Activated CD4-positive, alpha-beta memory T cell treated with anti-CD3 and anti-CD28 coated beads, Interleukin-2, amount 10 ng/mL, durations not matched to agents 7 days and 5 days (primary cell): Measurements from ENCODE around the gene ASS1. TPM values are rescaled to one million over a fixed set of nuclear protein-coding genes. Genes with fewer than 3 reads are reported as not detected.

ENCODE experiments used
- CTCF ChIA-PET: fragments of 350-600 bp; sonication (Branson Sonifier 250); formaldehyde crosslinking; loops from one replicate; lab custom pipeline; 2021; ENCODE audit warnings: antibody characterized with exemption, inconsistent platforms; lab: Charles Lee
- POLR2A ChIA-PET: fragments of 350-600 bp; sonication (Branson Sonifier 250); formaldehyde crosslinking; loops from one replicate; lab custom pipeline; 2021; ENCODE audit warnings: antibody characterized with exemption; lab: Charles Lee
- DNase-seq: peaks from one replicate; pipeline ENCODE4 v3.0.0-alpha.2; 2020
- H3K27ac Mint-ChIP-seq: one replicate; pipeline ENCODE4 v1.8.0; 2021; ENCODE audit warnings: mild to moderate bottlenecking, mixed read lengths
- H3K27me3 Mint-ChIP-seq: one replicate; pipeline ENCODE4 v1.8.0; 2021; ENCODE audit warnings: mixed read lengths
- H3K36me3 Mint-ChIP-seq: one replicate; pipeline ENCODE4 v1.8.0; 2021; ENCODE audit warnings: low read depth, mixed read lengths
- H3K4me1 Mint-ChIP-seq: one replicate; pipeline ENCODE4 v1.8.0; 2021; ENCODE audit warnings: mixed read lengths
- H3K4me3 Mint-ChIP-seq: one replicate; pipeline ENCODE4 v1.8.0; 2021; ENCODE audit warnings: mild to moderate bottlenecking, mixed read lengths
- H3K9me3 Mint-ChIP-seq: one replicate; pipeline ENCODE4 v1.8.0; 2021; ENCODE audit warnings: mixed read lengths
- total RNA-seq, 2 experiments: library from RNA; stranded (reverse); gene quantifications; one replicate each; pipeline ENCODE4 v1.2.3, GENCODE V29; 2021

ASS1 gene
- total RNA-seq, 2 experiments from 2014 or later: 8.6 to 10.1 TPM

GRCh38 chr9:130518943-130519799 is 74.4 kb downstream of the ASS1 start:
- H3K36me3 Mint-ChIP-seq: no peaks in the 10 kb centered on the region
- H3K27me3 Mint-ChIP-seq: peaks cover 5% of the 10 kb centered on the region
- no peaks in the 10 kb centered on the region for H3K4me1 Mint-ChIP-seq
- CTCF ChIA-PET: no interaction called here
- no peak overlapping the region for H3K4me3 Mint-ChIP-seq
- DNase-seq: no peak
- POLR2A ChIA-PET: no interaction called here
- H3K27ac Mint-ChIP-seq: no peak overlapping the region
- no peaks in the 10 kb centered on the region for H3K9me3 Mint-ChIP-seq

GRCh38 chr9:130519927-130520326 is 75.2 kb downstream of the ASS1 start:
- no peak for DNase-seq
- H3K36me3 Mint-ChIP-seq: no peaks in the 10 kb centered on the region
- no peaks in the 10 kb centered on the region for H3K9me3 Mint-ChIP-seq
- H3K4me3 Mint-ChIP-seq: no peak overlapping the region
- CTCF ChIA-PET: no interaction called here
- no peaks in the 10 kb centered on the region for H3K4me1 Mint-ChIP-seq
- no peak overlapping the region for H3K27ac Mint-ChIP-seq
- POLR2A ChIA-PET: no interaction called here
- peaks cover 5% of the 10 kb centered on the region for H3K27me3 Mint-ChIP-seq

GRCh38 chr9:130521715-130522114 is 77.0 kb downstream of the ASS1 start:
- Mint-ChIP-seq H3K27ac (no peak overlapping the region), H3K4me1 (no peaks in the 10 kb centered on the region), H3K9me3 (no peaks in the 10 kb centered on the region), H3K4me3 (no peak overlapping the region), H3K27me3 (peaks cover 5% of the 10 kb centered on the region), H3K36me3 (no peaks in the 10 kb centered on the region)
- CTCF ChIA-PET: no interaction called here
- no peak for DNase-seq
- POLR2A ChIA-PET: no interaction called here

- CTCF ChIA-PET: no interaction called here
- no peak overlapping the region for H3K27ac Mint-ChIP-seq
- H3K9me3 Mint-ChIP-seq: no peaks in the 10 kb centered on the region
Observed at GRCh38 chr9:130522233-130522808, 77.6 kb downstream of the ASS1 start.

GRCh38 chr9:130523921-130524320 is 79.2 kb downstream of the ASS1 start:
- H3K4me3 Mint-ChIP-seq: no peak overlapping the region
- H3K27ac Mint-ChIP-seq: no peak overlapping the region
- ChIA-PET POLR2A (no interaction called here), CTCF (interaction anchor here (1.5 kb wide), 1 partner anchor 28 kb away, joined by 3 read pairs; no protein-coding TSS in a partner anchor)
- H3K9me3 Mint-ChIP-seq: no peaks in the 10 kb centered on the region
- H3K27me3 Mint-ChIP-seq: no peaks in the 10 kb centered on the region
- no peaks in the 10 kb centered on the region for H3K4me1 Mint-ChIP-seq
- DNase-seq: no peak
- no peaks in the 10 kb centered on the region for H3K36me3 Mint-ChIP-seq

More at GRCh38 chr9:130522233-130522808, 77.6 kb downstream of the ASS1 start:
- DNase-seq: no peak
- no peak overlapping the region for H3K4me3 Mint-ChIP-seq
- POLR2A ChIA-PET: no interaction called here
- H3K36me3 Mint-ChIP-seq: no peaks in the 10 kb centered on the region
- H3K27me3 Mint-ChIP-seq: peaks cover 5% of the 10 kb centered on the region
- H3K4me1 Mint-ChIP-seq: no peaks in the 10 kb centered on the region

- H3K4me3 Mint-ChIP-seq: no peak overlapping the region
- DNase-seq: no peak
- no peaks in the 10 kb centered on the region for H3K9me3 Mint-ChIP-seq
- POLR2A ChIA-PET: no interaction called here
- no peaks in the 10 kb centered on the region for H3K4me1 Mint-ChIP-seq
- H3K36me3 Mint-ChIP-seq: no peaks in the 10 kb centered on the region
- CTCF ChIA-PET: no interaction called here
- no peak overlapping the region for H3K27ac Mint-ChIP-seq
- peaks cover 2% of the 10 kb centered on the region for H3K27me3 Mint-ChIP-seq
Observed at GRCh38 chr9:130526193-130526853, 81.6 kb downstream of the ASS1 start.

GRCh38 chr9:130526854-130527650 is 82.3 kb downstream of the ASS1 start:
- H3K27me3 Mint-ChIP-seq: peaks cover 2% of the 10 kb centered on the region
- H3K4me3 Mint-ChIP-seq: no peak overlapping the region
- no peak for DNase-seq
- no peak overlapping the region for H3K27ac Mint-ChIP-seq
- H3K4me1 Mint-ChIP-seq: no peaks in the 10 kb centered on the region
- POLR2A ChIA-PET: no interaction called here
- H3K9me3 Mint-ChIP-seq: no peaks in the 10 kb centered on the region
- CTCF ChIA-PET: no interaction called here
- H3K36me3 Mint-ChIP-seq: no peaks in the 10 kb centered on the region

GRCh38 chr9:130527651-130528310 is 83.0 kb downstream of the ASS1 start:
- CTCF ChIA-PET: no interaction called here
- Mint-ChIP-seq H3K4me3 (no peak overlapping the region), H3K4me1 (no peaks in the 10 kb centered on the region), H3K36me3 (no peaks in the 10 kb centered on the region), H3K9me3 (no peaks in the 10 kb centered on the region), H3K27ac (no peak overlapping the region), H3K27me3 (peaks cover 2% of the 10 kb centered on the region)
- DNase-seq: no peak
- POLR2A ChIA-PET: no interaction called here

- no peak overlapping the region for H3K4me3 Mint-ChIP-seq
- H3K27me3 Mint-ChIP-seq: peaks cover 3% of the 10 kb centered on the region
- H3K36me3 Mint-ChIP-seq: no peaks in the 10 kb centered on the region
- H3K27ac Mint-ChIP-seq: no peak overlapping the region
- no peak for DNase-seq
- no peaks in the 10 kb centered on the region for H3K9me3 Mint-ChIP-seq
- H3K4me1 Mint-ChIP-seq: no peaks in the 10 kb centered on the region
- ChIA-PET POLR2A (no interaction called here), CTCF (no interaction called here)
Observed at GRCh38 chr9:130528674-130529073, 83.9 kb downstream of the ASS1 start.

GRCh38 chr9:130530938-130531337 is 86.2 kb downstream of the ASS1 start:
- CTCF ChIA-PET: interaction anchor here (1.2 kb wide), 1 partner anchor 170 kb away, joined by 3 read pairs; no protein-coding TSS in a partner anchor
- Mint-ChIP-seq H3K36me3 (no peaks in the 10 kb centered on the region), H3K27me3 (peaks cover 17% of the 10 kb centered on the region), H3K27ac (no peak overlapping the region), H3K9me3 (no peaks in the 10 kb centered on the region), H3K4me1 (peaks cover 3% of the 10 kb centered on the region), H3K4me3 (no peak overlapping the region)
- POLR2A ChIA-PET: no interaction called here
- no peak for DNase-seq

- Mint-ChIP-seq H3K9me3 (no peaks in the 10 kb centered on the region), H3K4me3 (no peak overlapping the region), H3K27ac (no peak overlapping the region), H3K36me3 (no peaks in the 10 kb centered on the region), H3K4me1 (peaks cover 4% of the 10 kb centered on the region), H3K27me3 (peaks cover 21% of the 10 kb centered on the region)
- CTCF ChIA-PET: interaction anchor here (1.2 kb wide), 1 partner anchor 170 kb away, joined by 3 read pairs; no protein-coding TSS in a partner anchor
- POLR2A ChIA-PET: no interaction called here
- DNase-seq: no peak
Observed at GRCh38 chr9:130531670-130532069, 86.9 kb downstream of the ASS1 start.

GRCh38 chr9:130532426-130533080 is 87.8 kb downstream of the ASS1 start:
- H3K27me3 Mint-ChIP-seq: peaks cover 30% of the 10 kb centered on the region

More at GRCh38 chr9:130532426-130533080, 87.8 kb downstream of the ASS1 start:
- POLR2A ChIA-PET: no interaction called here
- Mint-ChIP-seq H3K36me3 (no peaks in the 10 kb centered on the region), H3K4me1 (peaks cover 6% of the 10 kb centered on the region), H3K27ac (no peak overlapping the region), H3K4me3 (no peak overlapping the region), H3K9me3 (no peaks in the 10 kb centered on the region)
- CTCF ChIA-PET: no interaction called here
- no peak for DNase-seq
